Endodermal cell (in vitro differentiated cells): ENCODE results near the gene MEOX1. TPM values are rescaled to one million over a fixed set of nuclear protein-coding genes. Genes with fewer than 3 reads are reported as not detected.

Experiments used
- DNase-seq: peaks from one replicate; pipeline ENCODE4 v3.0.0-alpha.2; 2017
- H3K27ac ChIP-seq: 2 replicates; pipeline ENCODE4 v1.5.1; 2013; ENCODE audit warnings: mild to moderate bottlenecking, low read depth, low read length, moderate library complexity
- H3K27me3 ChIP-seq: 2 replicates; pipeline ENCODE4 v1.6.1; 2013; ENCODE audit warnings: mild to moderate bottlenecking, low read length, moderate library complexity; ENCODE audit not compliant: insufficient read depth, control insufficient read depth, poor library complexity, severe bottlenecking
- H3K36me3 ChIP-seq: 2 replicates; pipeline ENCODE4 v1.7.0; 2013; ENCODE audit warnings: mild to moderate bottlenecking, low read length, moderate library complexity; ENCODE audit not compliant: control insufficient read depth, insufficient read depth
- H3K4me1 ChIP-seq: one replicate; pipeline ENCODE4 v1.7.0; 2013; ENCODE audit warnings: low read length; ENCODE audit not compliant: control insufficient read depth, insufficient read depth
- H3K4me3 ChIP-seq: 2 replicates; pipeline ENCODE4 v1.5.1; 2013; ENCODE audit warnings: mild to moderate bottlenecking, low read length, moderate library complexity
- H3K9ac ChIP-seq: 2 replicates; pipeline ENCODE4 v1.6.1; 2013; ENCODE audit warnings: mild to moderate bottlenecking, low read length, moderate library complexity; ENCODE audit not compliant: poor library complexity, severe bottlenecking; ENCODE audit errors: extremely low read depth
- H3K9me3 ChIP-seq: 2 replicates; pipeline ENCODE4 v1.6.1; 2013; ENCODE audit warnings: mild to moderate bottlenecking, low read length, moderate library complexity; ENCODE audit not compliant: control insufficient read depth
- H3K27ac Mint-ChIP-seq: 2 replicates; pipeline ENCODE4 v1.8.0; 2020; ENCODE audit warnings: mixed read lengths
- H3K27me3 Mint-ChIP-seq: 2 replicates; pipeline ENCODE4 v1.8.0; 2021; ENCODE audit warnings: mild to moderate bottlenecking, mixed read lengths; ENCODE audit not compliant: insufficient read depth
- H3K36me3 Mint-ChIP-seq: 2 replicates; pipeline ENCODE4 v1.8.0; 2020; ENCODE audit warnings: low read depth, mixed read lengths
- H3K4me1 Mint-ChIP-seq: 2 replicates; pipeline ENCODE4 v1.8.0; 2020; ENCODE audit warnings: mixed read lengths
- H3K4me3 Mint-ChIP-seq: 2 replicates; pipeline ENCODE4 v1.8.0; 2020; ENCODE audit warnings: mild to moderate bottlenecking, moderate library complexity, mixed read lengths
- H3K9me3 Mint-ChIP-seq: 2 replicates; pipeline ENCODE4 v1.8.0; 2020; ENCODE audit warnings: mild to moderate bottlenecking, mixed read lengths
- WGBS, 2 experiments: methylation state at CpG; one replicate each; pipeline versions ENCODE4 v1.1.5 to v1.1.7; 2013; ENCODE audit warnings: missing lambda C conversion rate in 2 of 2, mixed read lengths in 1 of 2; ENCODE audit not compliant: insufficient coverage in 1 of 2, insufficient read length in 1 of 2; 5-methylcytosine and 5-hydroxymethylcytosine counted together
- total RNA-seq, 2 donors: library from RNA; stranded (reverse); fragmentation: NEBNext Ultra II Directional in 1 of 2; extraction: Animal tissue kit (Norgen Biotek cat#: 25700) in 1 of 2; gene quantifications; 2 replicates in 1 of 2; 3 replicates in 1 of 2; pipeline ENCODE4 v1.2.1, GENCODE V29; 2021
- TF ChIP-seq, protein P1 (sequence below): fragments of 200-600 bp; sonication (generic); conservative IDR thresholded peaks from 2 replicates; pipeline ENCODE4 v1.5.0; 2021; ENCODE audit warnings: antibody characterized with exemption, mild to moderate bottlenecking

Gene MEOX1
- total RNA-seq, 2 donors from 2014 or later: not detected

DNA sequence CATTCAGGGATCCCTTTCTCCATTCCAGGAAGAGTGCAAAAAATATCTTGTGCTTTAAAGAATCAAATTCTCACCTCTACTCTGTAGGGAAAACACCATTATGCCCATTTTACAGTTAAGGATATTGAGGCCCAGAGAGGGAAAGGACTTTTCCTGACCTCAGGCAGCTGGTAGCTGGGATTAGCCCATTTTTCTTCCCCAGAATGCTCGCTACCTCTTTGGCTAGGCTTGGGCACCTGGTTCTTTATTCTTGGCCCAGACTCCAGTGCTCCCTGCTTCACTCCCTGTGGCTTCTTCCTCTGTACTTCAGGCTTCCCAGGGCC lies 45.7 kb downstream of the MEOX1 start:
- Mint-ChIP-seq H3K9me3 (no peaks in the 10 kb centered on the region), H3K36me3 (no peaks in the 10 kb centered on the region), H3K4me1 (peaks cover 5% of the 10 kb centered on the region), H3K27me3 (no peaks in the 10 kb centered on the region), H3K27ac (no peak overlapping the region), H3K4me3 (no peak overlapping the region)
- H3K4me3 ChIP-seq: no peak overlapping the region
- WGBS, 2 experiments: 81 to 100% methylated on average over 1 of the region's 1 CpG
- no peaks in the 10 kb centered on the region for H3K4me1 ChIP-seq
- H3K9ac ChIP-seq: no peak overlapping the region
- TF ChIP-seq, protein P1, sequence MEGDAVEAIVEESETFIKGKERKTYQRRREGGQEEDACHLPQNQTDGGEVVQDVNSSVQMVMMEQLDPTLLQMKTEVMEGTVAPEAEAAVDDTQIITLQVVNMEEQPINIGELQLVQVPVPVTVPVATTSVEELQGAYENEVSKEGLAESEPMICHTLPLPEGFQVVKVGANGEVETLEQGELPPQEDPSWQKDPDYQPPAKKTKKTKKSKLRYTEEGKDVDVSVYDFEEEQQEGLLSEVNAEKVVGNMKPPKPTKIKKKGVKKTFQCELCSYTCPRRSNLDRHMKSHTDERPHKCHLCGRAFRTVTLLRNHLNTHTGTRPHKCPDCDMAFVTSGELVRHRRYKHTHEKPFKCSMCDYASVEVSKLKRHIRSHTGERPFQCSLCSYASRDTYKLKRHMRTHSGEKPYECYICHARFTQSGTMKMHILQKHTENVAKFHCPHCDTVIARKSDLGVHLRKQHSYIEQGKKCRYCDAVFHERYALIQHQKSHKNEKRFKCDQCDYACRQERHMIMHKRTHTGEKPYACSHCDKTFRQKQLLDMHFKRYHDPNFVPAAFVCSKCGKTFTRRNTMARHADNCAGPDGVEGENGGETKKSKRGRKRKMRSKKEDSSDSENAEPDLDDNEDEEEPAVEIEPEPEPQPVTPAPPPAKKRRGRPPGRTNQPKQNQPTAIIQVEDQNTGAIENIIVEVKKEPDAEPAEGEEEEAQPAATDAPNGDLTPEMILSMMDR: no peak
- no peaks in the 10 kb centered on the region for H3K27me3 ChIP-seq
- no peak for DNase-seq
- no peaks in the 10 kb centered on the region for H3K36me3 ChIP-seq
- no peak overlapping the region for H3K27ac ChIP-seq
- H3K9me3 ChIP-seq: no peaks in the 10 kb centered on the region

DNA sequence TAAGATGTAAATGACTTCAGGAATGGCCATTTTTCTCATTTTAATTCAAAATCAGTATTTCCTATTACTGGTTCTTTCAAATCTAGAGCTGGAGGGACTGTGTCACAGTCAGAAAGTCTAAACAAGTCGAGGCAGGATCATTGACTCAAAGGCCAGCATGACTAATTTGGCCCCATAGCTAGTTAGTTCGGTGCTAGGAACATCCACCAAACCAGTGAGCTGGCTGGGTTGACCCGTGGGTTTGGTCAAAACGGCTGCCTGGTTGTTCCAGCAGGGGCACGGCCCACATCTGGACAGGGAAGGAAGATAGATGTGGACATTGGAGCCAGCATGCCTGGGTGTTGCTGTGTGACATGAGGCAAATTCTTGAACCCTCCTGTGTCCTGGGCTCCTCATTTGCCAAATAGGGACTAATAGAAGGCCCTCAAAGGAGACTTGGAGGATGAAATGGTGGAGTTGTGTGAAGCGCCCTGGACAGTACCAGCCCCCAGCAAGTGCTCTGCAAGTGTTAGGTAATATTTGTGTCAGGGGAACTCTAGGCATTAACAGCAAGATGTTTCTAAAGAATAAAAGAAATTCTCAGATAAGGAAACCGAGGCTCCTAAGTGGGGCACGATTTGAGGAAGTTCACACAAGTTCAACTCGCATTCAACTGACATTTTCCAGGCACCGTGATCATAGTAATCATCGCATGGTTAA lies 46.2 kb downstream of the MEOX1 start:
- Mint-ChIP-seq H3K27ac (no peak overlapping the region), H3K9me3 (no peaks in the 10 kb centered on the region), H3K4me1 (peaks cover 2% of the 10 kb centered on the region), H3K27me3 (no peaks in the 10 kb centered on the region), H3K4me3 (no peak overlapping the region), H3K36me3 (no peaks in the 10 kb centered on the region)
- Histone ChIP-seq H3K27ac (no peak overlapping the region), H3K4me3 (no peak overlapping the region), H3K9ac (no peak overlapping the region), H3K4me1 (no peaks in the 10 kb centered on the region), H3K9me3 (no peaks in the 10 kb centered on the region), H3K27me3 (no peaks in the 10 kb centered on the region), H3K36me3 (no peaks in the 10 kb centered on the region)
- TF ChIP-seq, protein P1: no peak
- no peak for DNase-seq
- 91 to 98% methylated on average over 8 to 11 of the region's 11 CpGs for WGBS, 2 experiments

DNA sequence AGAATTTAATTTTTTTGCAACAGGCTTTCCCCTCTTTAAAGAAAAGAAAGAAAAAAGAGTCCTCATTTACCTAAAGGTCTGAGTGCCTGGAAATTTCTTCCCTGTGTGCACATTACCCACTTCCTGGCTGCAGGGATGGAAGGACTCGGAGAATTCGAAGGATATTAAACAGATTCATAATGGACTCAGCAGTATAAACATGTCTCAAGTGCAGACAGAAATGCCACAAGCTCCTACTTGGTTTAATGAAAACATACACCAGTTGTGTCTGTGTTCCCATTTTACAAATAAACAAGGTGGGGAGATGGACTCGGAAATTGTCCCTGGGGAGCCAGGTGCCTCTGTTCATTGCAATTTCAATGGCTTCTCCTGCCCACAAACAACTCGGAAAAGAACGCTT lies 47.2 kb downstream of the MEOX1 start:
- Mint-ChIP-seq H3K4me3 (no peak overlapping the region), H3K4me1 (no peaks in the 10 kb centered on the region), H3K27me3 (no peaks in the 10 kb centered on the region), H3K9me3 (no peaks in the 10 kb centered on the region), H3K36me3 (no peaks in the 10 kb centered on the region), H3K27ac (no peak overlapping the region)
- TF ChIP-seq, protein P1: no peak
- H3K9ac ChIP-seq: no peak overlapping the region
- no peak for DNase-seq
- WGBS, 2 experiments: 94 to 95% methylated on average over 5 of the region's 5 CpGs
- H3K36me3 ChIP-seq: no peaks in the 10 kb centered on the region
- H3K4me1 ChIP-seq: no peaks in the 10 kb centered on the region
- H3K9me3 ChIP-seq: no peaks in the 10 kb centered on the region
- no peak overlapping the region for H3K27ac ChIP-seq
- no peaks in the 10 kb centered on the region for H3K27me3 ChIP-seq
- H3K4me3 ChIP-seq: no peak overlapping the region
